HepG2 (cell line): ENCODE results near the gene KIF1B. TPM values are rescaled to one million over a fixed set of nuclear protein-coding genes. Genes with fewer than 3 reads are reported as not detected.

Experiments used
- ATAC-seq: fragments of 200-7000 bp; cut with Tn5 transposase; 3 replicates; pipeline ENCODE4 v1.9.1; 2020; ENCODE audit warnings: mild to moderate bottlenecking, moderate library complexity
- BruUV-seq: library from RNA; stranded (reverse); fragments of 400-500 nt; replicated peaks from 2 replicates; lab custom pipeline; 2021; lab: Mats Ljungman, UMichigan
- CTCF ChIA-PET: fragments of 300-600 bp; formaldehyde crosslinking; extraction: SDS; loops from one replicate; lab custom pipeline; 2021; ENCODE audit warnings: low total read pairs, inconsistent platforms, low intra/inter-chr PET ratio; lab: Yijun Ruan, JAX
- POLR2A ChIA-PET: fragments of 350-600 bp; sonication (Branson Sonifier 250); formaldehyde crosslinking; loops from one replicate; lab custom pipeline; 2020; ENCODE audit warnings: antibody characterized with exemption, inconsistent platforms; lab: Yijun Ruan, JAX
- DNase-seq: peaks from one replicate; pipeline ENCODE4 v3.0.0-alpha.2; 2015; ENCODE audit warnings: low spot score
- FAIRE-seq: peaks from 3 replicates; lab custom pipeline; 2011; peaks lifted over from hg19 to GRCh38; lab: Jason Lieb, UNC
- H2AFZ ChIP-seq: one replicate; pipeline ENCODE4 v1.6.1; 2011; ENCODE audit warnings: low read length, inconsistent platforms
- H3K27ac ChIP-seq: fragments of 300-600 bp; 3 replicates; pipeline ENCODE4 v1.8.0; 2011; ENCODE audit warnings: mixed run types, mild to moderate bottlenecking, mixed read lengths, low read length, inconsistent platforms; ENCODE audit not compliant: insufficient read depth; ENCODE audit errors: extremely low read length
- H3K27me3 ChIP-seq, 2 experiments: fragments of 200-600 bp in 1 of 2; 2 replicates in 1 of 2; 3 replicates in 1 of 2; pipeline versions ENCODE4 v1.6.0 to v1.8.0; 2011; ENCODE audit warnings: low read length in 2 of 2, mild to moderate bottlenecking in 2 of 2, moderate library complexity in 2 of 2, inconsistent platforms in 1 of 2; ENCODE audit not compliant: insufficient read depth in 2 of 2, control insufficient read depth in 1 of 2
- H3K36me3 ChIP-seq, 2 experiments: fragments of 200-600 bp in 1 of 2; replicated peaks in 1 of 2; 2 replicates in 1 of 2; 3 replicates in 1 of 2; pipeline versions ENCODE4 v1.5.1 to v1.8.0; 2011; ENCODE audit warnings: low read length in 2 of 2, inconsistent platforms in 1 of 2; ENCODE audit not compliant: insufficient read depth in 2 of 2, control insufficient read depth in 1 of 2
- H3K4me1 ChIP-seq: 2 replicates; pipeline ENCODE4 v1.5.1; 2012; ENCODE audit warnings: low read length, inconsistent platforms; ENCODE audit not compliant: insufficient read depth
- H3K4me2 ChIP-seq: 2 replicates; pipeline ENCODE4 v1.6.0; 2011; ENCODE audit warnings: low read depth, low read length, inconsistent platforms
- H3K4me3 ChIP-seq, 3 experiments: fragments of 200-600 bp in 1 of 3; sonication (generic), shearing (Covaris generic) in 1 of 3; replicated peaks in 1 of 3; 2 replicates each; pipeline ENCODE4 v1.5.1; 2011 to 2016; ENCODE audit warnings: low read length in 3 of 3, inconsistent platforms in 2 of 3, low read depth in 2 of 3, mild to moderate bottlenecking in 2 of 3, control low read depth in 1 of 3, mixed read lengths in 1 of 3; ENCODE audit not compliant: insufficient read depth in 1 of 3
- H3K79me2 ChIP-seq: one replicate; pipeline ENCODE4 v1.6.1; 2011; ENCODE audit warnings: low read length, inconsistent platforms; ENCODE audit not compliant: insufficient read depth
- H3K9ac ChIP-seq: 2 replicates; pipeline ENCODE4 v1.6.0; 2011; ENCODE audit warnings: mild to moderate bottlenecking, low read depth, low read length, inconsistent platforms; ENCODE audit not compliant: insufficient read depth
- H3K9me3 ChIP-seq: 2 replicates; pipeline ENCODE4 v1.5.1; 2012; ENCODE audit warnings: mild to moderate bottlenecking, low read length
- H4K20me1 ChIP-seq: 2 replicates; pipeline ENCODE4 v1.6.0; 2011; ENCODE audit warnings: inconsistent platforms, mild to moderate bottlenecking, low read length, moderate library complexity; ENCODE audit not compliant: insufficient read depth
- NKX3-1 ChIP-seq: sonication (generic); formaldehyde crosslinking; IDR thresholded peaks from 2 replicates; pipeline ENCODE4 v1.5.0; 2020; ENCODE audit warnings: missing genetic modification reagents
- WGBS: methylation state at CpG from one replicate; pipeline ENCODE4 v1.1.6; 2017; ENCODE audit warnings: low lambda C conversion rate; 5-methylcytosine and 5-hydroxymethylcytosine counted together
- in situ Hi-C: cut with HindIII; loops from 2 replicates; pipeline ENCODE4 v1.10.0; 2017; ENCODE audit warnings: low pct_unique_long_range_greater_than_20kb; ENCODE audit not compliant: extremely low pct_ligation_motif_present
- intact Hi-C: fragments of 100-400 bp; cut with micrococcal nuclease; formaldehyde crosslinking; loops from one replicate; pipeline ENCODE4 v1.10.0; 2022; ENCODE audit not compliant: unreplicated experiment
- polyA plus RNA-seq, 8 experiments: library from polyadenylated mRNA; depleted of rRNA in 3 of 8; stranded (reverse) in 7 of 8; unstranded in 1 of 8; fragments of >200 nt; fragmentation: Illumina TruSeq in 4 of 8; extraction: Trizol in 4 of 8; gene quantifications; 2 replicates each; pipeline versions ENCODE4 v1.2.1 to v1.2.3, GENCODE V29; 2011 to 2016; ENCODE audit warnings: low read depth in 4 of 8, missing spikeins in 1 of 8, mixed read lengths in 1 of 8; ENCODE audit not compliant: insufficient read depth in 1 of 8
- total RNA-seq, 5 experiments: library from RNA; depleted of rRNA; stranded (reverse); fragments of >200 nt; fragmentation: Illumina TruSeq; extraction: Trizol; gene quantifications; 2 replicates each; pipeline ENCODE4 v1.2.3, GENCODE V29; 2016; ENCODE audit warnings: low read depth in 1 of 5
- TF ChIP-seq, protein P1 (sequence below), 2 experiments: IDR thresholded peaks; 2 replicates each; pipeline ENCODE4 v1.6.1; 2011 to 2012; ENCODE audit warnings: low read length in 2 of 2, borderline replicate concordance in 1 of 2, low read depth in 1 of 2, mild to moderate bottlenecking in 1 of 2, moderate library complexity in 1 of 2
- TF ChIP-seq, protein P2 (sequence below): IDR thresholded peaks from 2 replicates; pipeline ENCODE4 v1.4.0; 2020; ENCODE audit warnings: mild to moderate bottlenecking, missing genetic modification reagents
- TF ChIP-seq, protein P3 (sequence below): sonication (generic); formaldehyde crosslinking; IDR thresholded peaks from 2 replicates; pipeline ENCODE4 v1.4.0; 2020; ENCODE audit warnings: mild to moderate bottlenecking, missing genetic modification reagents
- TF ChIP-seq, protein P4 (sequence below): sonication (generic); formaldehyde crosslinking; IDR thresholded peaks from 2 replicates; pipeline ENCODE4 v1.4.0; 2020; ENCODE audit warnings: missing genetic modification reagents, mild to moderate bottlenecking, borderline replicate concordance
- TF ChIP-seq, protein P5 (sequence below): sonication (generic); formaldehyde crosslinking; IDR thresholded peaks from 2 replicates; pipeline ENCODE4 v1.9.0; 2022; ENCODE audit warnings: low read depth, missing genetic modification reagents

The KIF1B gene
- total and polyA plus RNA-seq, 2 of the 13 experiments (the other 11 are each of a cell fraction or from before 2014, with no cell fraction given), result 26.7 to 32.5 TPM

DNA sequence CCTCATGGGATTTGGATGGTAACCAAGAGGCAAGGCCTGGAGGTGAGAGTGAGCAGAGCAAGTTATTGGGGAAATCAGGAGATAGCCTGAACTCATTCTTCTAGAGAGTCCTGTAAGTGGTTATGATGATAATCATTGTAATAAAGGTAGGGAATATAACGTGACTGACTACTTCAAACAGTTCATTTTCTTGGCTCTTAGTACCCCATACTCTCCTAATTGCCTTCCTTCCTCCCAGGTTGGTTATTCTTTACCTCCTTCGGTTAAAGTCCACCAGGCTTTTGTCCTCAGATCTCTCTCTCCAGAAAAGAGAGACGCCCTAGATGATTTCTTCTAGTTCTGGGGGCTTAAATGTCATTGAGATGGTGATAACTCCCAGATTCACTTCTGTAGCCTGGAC is 35.3 kb downstream of the KIF1B start:
- H3K27me3 ChIP-seq, result no peaks in the 10 kb centered on the region
- H3K4me3 ChIP-seq, result no peak overlapping the region

More for the DNA sequence above, 35.3 kb downstream of the KIF1B start:
- peaks cover 5% of the 10 kb centered on the region; the same call in 1 of the 2 replicates for H4K20me1 ChIP-seq
- H3K4me1 ChIP-seq, result 0 out of 2 replicates have a peak, but pooled peaks cover 7% of the 10 kb centered on the region
- FAIRE-seq (no peak), DNase-seq (no peak), ATAC-seq (no peak)
- 91% methylated on average over 3 of the region's 3 CpGs for WGBS
- no peak overlapping the region for H2AFZ ChIP-seq
- H3K9ac ChIP-seq, result no peak overlapping the region
- H3K79me2 ChIP-seq, result peaks cover 55% of the 10 kb centered on the region
- BruUV-seq, result no TSS peak
- H3K4me2 ChIP-seq, result no peak overlapping the region
- no peak overlapping the region for H3K27ac ChIP-seq
- ChIA-PET CTCF (no interaction called here), POLR2A (no interaction called here)
- in situ Hi-C loops, result no loop called here
- H3K9me3 ChIP-seq, result no peaks in the 10 kb centered on the region
- TF ChIP-seq, protein P1, sequence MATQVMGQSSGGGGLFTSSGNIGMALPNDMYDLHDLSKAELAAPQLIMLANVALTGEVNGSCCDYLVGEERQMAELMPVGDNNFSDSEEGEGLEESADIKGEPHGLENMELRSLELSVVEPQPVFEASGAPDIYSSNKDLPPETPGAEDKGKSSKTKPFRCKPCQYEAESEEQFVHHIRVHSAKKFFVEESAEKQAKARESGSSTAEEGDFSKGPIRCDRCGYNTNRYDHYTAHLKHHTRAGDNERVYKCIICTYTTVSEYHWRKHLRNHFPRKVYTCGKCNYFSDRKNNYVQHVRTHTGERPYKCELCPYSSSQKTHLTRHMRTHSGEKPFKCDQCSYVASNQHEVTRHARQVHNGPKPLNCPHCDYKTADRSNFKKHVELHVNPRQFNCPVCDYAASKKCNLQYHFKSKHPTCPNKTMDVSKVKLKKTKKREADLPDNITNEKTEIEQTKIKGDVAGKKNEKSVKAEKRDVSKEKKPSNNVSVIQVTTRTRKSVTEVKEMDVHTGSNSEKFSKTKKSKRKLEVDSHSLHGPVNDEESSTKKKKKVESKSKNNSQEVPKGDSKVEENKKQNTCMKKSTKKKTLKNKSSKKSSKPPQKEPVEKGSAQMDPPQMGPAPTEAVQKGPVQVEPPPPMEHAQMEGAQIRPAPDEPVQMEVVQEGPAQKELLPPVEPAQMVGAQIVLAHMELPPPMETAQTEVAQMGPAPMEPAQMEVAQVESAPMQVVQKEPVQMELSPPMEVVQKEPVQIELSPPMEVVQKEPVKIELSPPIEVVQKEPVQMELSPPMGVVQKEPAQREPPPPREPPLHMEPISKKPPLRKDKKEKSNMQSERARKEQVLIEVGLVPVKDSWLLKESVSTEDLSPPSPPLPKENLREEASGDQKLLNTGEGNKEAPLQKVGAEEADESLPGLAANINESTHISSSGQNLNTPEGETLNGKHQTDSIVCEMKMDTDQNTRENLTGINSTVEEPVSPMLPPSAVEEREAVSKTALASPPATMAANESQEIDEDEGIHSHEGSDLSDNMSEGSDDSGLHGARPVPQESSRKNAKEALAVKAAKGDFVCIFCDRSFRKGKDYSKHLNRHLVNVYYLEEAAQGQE (IDR thresholded peaks at IDR 0.05; ENCODE audit: borderline replicate concordance in 1 of 2, low read depth in 1 of 2, low read length in 2 of 2), result no peak
- no peak for TF ChIP-seq NKX3-1 (CRISPR knock-in tag)
- TF ChIP-seq, protein P2, sequence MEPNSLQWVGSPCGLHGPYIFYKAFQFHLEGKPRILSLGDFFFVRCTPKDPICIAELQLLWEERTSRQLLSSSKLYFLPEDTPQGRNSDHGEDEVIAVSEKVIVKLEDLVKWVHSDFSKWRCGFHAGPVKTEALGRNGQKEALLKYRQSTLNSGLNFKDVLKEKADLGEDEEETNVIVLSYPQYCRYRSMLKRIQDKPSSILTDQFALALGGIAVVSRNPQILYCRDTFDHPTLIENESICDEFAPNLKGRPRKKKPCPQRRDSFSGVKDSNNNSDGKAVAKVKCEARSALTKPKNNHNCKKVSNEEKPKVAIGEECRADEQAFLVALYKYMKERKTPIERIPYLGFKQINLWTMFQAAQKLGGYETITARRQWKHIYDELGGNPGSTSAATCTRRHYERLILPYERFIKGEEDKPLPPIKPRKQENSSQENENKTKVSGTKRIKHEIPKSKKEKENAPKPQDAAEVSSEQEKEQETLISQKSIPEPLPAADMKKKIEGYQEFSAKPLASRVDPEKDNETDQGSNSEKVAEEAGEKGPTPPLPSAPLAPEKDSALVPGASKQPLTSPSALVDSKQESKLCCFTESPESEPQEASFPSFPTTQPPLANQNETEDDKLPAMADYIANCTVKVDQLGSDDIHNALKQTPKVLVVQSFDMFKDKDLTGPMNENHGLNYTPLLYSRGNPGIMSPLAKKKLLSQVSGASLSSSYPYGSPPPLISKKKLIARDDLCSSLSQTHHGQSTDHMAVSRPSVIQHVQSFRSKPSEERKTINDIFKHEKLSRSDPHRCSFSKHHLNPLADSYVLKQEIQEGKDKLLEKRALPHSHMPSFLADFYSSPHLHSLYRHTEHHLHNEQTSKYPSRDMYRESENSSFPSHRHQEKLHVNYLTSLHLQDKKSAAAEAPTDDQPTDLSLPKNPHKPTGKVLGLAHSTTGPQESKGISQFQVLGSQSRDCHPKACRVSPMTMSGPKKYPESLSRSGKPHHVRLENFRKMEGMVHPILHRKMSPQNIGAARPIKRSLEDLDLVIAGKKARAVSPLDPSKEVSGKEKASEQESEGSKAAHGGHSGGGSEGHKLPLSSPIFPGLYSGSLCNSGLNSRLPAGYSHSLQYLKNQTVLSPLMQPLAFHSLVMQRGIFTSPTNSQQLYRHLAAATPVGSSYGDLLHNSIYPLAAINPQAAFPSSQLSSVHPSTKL, result no peak
- TF ChIP-seq, protein P3, sequence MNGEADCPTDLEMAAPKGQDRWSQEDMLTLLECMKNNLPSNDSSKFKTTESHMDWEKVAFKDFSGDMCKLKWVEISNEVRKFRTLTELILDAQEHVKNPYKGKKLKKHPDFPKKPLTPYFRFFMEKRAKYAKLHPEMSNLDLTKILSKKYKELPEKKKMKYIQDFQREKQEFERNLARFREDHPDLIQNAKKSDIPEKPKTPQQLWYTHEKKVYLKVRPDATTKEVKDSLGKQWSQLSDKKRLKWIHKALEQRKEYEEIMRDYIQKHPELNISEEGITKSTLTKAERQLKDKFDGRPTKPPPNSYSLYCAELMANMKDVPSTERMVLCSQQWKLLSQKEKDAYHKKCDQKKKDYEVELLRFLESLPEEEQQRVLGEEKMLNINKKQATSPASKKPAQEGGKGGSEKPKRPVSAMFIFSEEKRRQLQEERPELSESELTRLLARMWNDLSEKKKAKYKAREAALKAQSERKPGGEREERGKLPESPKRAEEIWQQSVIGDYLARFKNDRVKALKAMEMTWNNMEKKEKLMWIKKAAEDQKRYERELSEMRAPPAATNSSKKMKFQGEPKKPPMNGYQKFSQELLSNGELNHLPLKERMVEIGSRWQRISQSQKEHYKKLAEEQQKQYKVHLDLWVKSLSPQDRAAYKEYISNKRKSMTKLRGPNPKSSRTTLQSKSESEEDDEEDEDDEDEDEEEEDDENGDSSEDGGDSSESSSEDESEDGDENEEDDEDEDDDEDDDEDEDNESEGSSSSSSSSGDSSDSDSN (CRISPR knock-in tag), result no peak
- TF ChIP-seq, protein P4, sequence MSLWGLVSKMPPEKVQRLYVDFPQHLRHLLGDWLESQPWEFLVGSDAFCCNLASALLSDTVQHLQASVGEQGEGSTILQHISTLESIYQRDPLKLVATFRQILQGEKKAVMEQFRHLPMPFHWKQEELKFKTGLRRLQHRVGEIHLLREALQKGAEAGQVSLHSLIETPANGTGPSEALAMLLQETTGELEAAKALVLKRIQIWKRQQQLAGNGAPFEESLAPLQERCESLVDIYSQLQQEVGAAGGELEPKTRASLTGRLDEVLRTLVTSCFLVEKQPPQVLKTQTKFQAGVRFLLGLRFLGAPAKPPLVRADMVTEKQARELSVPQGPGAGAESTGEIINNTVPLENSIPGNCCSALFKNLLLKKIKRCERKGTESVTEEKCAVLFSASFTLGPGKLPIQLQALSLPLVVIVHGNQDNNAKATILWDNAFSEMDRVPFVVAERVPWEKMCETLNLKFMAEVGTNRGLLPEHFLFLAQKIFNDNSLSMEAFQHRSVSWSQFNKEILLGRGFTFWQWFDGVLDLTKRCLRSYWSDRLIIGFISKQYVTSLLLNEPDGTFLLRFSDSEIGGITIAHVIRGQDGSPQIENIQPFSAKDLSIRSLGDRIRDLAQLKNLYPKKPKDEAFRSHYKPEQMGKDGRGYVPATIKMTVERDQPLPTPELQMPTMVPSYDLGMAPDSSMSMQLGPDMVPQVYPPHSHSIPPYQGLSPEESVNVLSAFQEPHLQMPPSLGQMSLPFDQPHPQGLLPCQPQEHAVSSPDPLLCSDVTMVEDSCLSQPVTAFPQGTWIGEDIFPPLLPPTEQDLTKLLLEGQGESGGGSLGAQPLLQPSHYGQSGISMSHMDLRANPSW (CRISPR knock-in tag), result no peak
- TF ChIP-seq, protein P5, sequence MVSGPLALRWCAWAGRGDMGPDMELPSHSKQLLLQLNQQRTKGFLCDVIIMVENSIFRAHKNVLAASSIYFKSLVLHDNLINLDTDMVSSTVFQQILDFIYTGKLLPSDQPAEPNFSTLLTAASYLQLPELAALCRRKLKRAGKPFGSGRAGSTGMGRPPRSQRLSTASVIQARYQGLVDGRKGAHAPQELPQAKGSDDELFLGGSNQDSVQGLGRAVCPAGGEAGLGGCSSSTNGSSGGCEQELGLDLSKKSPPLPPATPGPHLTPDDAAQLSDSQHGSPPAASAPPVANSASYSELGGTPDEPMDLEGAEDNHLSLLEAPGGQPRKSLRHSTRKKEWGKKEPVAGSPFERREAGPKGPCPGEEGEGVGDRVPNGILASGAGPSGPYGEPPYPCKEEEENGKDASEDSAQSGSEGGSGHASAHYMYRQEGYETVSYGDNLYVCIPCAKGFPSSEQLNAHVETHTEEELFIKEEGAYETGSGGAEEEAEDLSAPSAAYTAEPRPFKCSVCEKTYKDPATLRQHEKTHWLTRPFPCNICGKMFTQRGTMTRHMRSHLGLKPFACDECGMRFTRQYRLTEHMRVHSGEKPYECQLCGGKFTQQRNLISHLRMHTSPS (CRISPR knock-in tag), result no peak
- intact Hi-C loops, result no loop called here
- H3K36me3 ChIP-seq, result no peaks in the 10 kb centered on the region; a peak in 1 of 5 replicates
